ENCODE results near the gene NIPSNAP2. TPM values are rescaled to one million over a fixed set of nuclear protein-coding genes. Genes with fewer than 3 reads are reported as not detected.

The NIPSNAP2 gene
- total RNA-seq, 1 donor from 2014 or later = 39.6 TPM

- Mint-ChIP-seq H3K36me3 (ENCODE audit: unreplicated experiment) (no peaks in the 10 kb centered on the region), H3K4me1 (ENCODE audit: low read depth, unreplicated experiment) (no peaks in the 10 kb centered on the region), H3K9me3 (ENCODE audit: unreplicated experiment) (no peaks in the 10 kb centered on the region), H3K4me3 (ENCODE audit: unreplicated experiment) (no peak overlapping the region), H3K27ac (ENCODE audit: unreplicated experiment) (no peak overlapping the region), H3K27me3 (ENCODE audit: unreplicated experiment) (no peaks in the 10 kb centered on the region)
- TF ChIP-seq CTCF (IDR thresholded peaks at IDR 0.05; ENCODE audit: partially characterized antibody, unreplicated experiment) = no peak
- DNase-seq = no peak
Observed at GRCh38 chr7:56019501-56019900, 55.1 kb downstream of the NIPSNAP2 start.

- no peak for TF ChIP-seq CTCF (IDR thresholded peaks at IDR 0.05; ENCODE audit: partially characterized antibody, unreplicated experiment)
- Mint-ChIP-seq H3K9me3 (ENCODE audit: unreplicated experiment) (no peaks in the 10 kb centered on the region), H3K4me3 (ENCODE audit: unreplicated experiment) (no peak overlapping the region), H3K4me1 (ENCODE audit: low read depth, unreplicated experiment) (no peaks in the 10 kb centered on the region), H3K27ac (ENCODE audit: unreplicated experiment) (no peak overlapping the region), H3K36me3 (ENCODE audit: unreplicated experiment) (peaks cover 4% of the 10 kb centered on the region), H3K27me3 (ENCODE audit: unreplicated experiment) (no peaks in the 10 kb centered on the region)
- no peak for DNase-seq
Observed at GRCh38 chr7:56023500-56023899, 59.1 kb downstream of the NIPSNAP2 start.

- Mint-ChIP-seq H3K27ac (ENCODE audit: unreplicated experiment) (no peak overlapping the region), H3K4me3 (ENCODE audit: unreplicated experiment) (no peak overlapping the region), H3K27me3 (ENCODE audit: unreplicated experiment) (no peaks in the 10 kb centered on the region), H3K36me3 (ENCODE audit: unreplicated experiment) (peaks cover 4% of the 10 kb centered on the region), H3K9me3 (ENCODE audit: unreplicated experiment) (no peaks in the 10 kb centered on the region), H3K4me1 (ENCODE audit: low read depth, unreplicated experiment) (no peaks in the 10 kb centered on the region)
- no peak for DNase-seq
- TF ChIP-seq CTCF (IDR thresholded peaks at IDR 0.05; ENCODE audit: partially characterized antibody, unreplicated experiment) = no peak
Observed at GRCh38 chr7:56026538-56026937, 62.2 kb downstream of the NIPSNAP2 start.

- H3K36me3 Mint-ChIP-seq (ENCODE audit: unreplicated experiment) = peaks cover 4% of the 10 kb centered on the region
Observed at GRCh38 chr7:56028942-56029630, 64.7 kb downstream of the NIPSNAP2 start.

More at GRCh38 chr7:56028942-56029630, 64.7 kb downstream of the NIPSNAP2 start:
- no peak overlapping the region for H3K27ac Mint-ChIP-seq (ENCODE audit: unreplicated experiment)
- no peaks in the 10 kb centered on the region for H3K27me3 Mint-ChIP-seq (ENCODE audit: unreplicated experiment)
- H3K9me3 Mint-ChIP-seq (ENCODE audit: unreplicated experiment) = peaks cover 2% of the 10 kb centered on the region
- DNase-seq = no peak
- H3K4me3 Mint-ChIP-seq (ENCODE audit: unreplicated experiment) = no peak overlapping the region
- no peak for TF ChIP-seq CTCF (IDR thresholded peaks at IDR 0.05; ENCODE audit: partially characterized antibody, unreplicated experiment)
- peaks cover 7% of the 10 kb centered on the region for H3K4me1 Mint-ChIP-seq (ENCODE audit: low read depth, unreplicated experiment)

Measured in glutamatergic neuron (in vitro differentiated cells).